Measurements from ENCODE around the gene ITGB2.

The ITGB2 gene

GRCh38 chr21:44867999-44868700, 52.5 kb downstream of the ITGB2 start:
- no peak for DNase-seq (ENCODE audit: low read depth)

GRCh38 chr21:44867464-44867863, 53.2 kb downstream of the ITGB2 start:
- DNase-seq (ENCODE audit: low read depth), result no peak

- no peak for DNase-seq (ENCODE audit: low read depth)
Measured at GRCh38 chr21:44866780-44867179, 53.9 kb downstream of the ITGB2 start.

- DNase-seq (ENCODE audit: low read depth), result no peak
Measured at GRCh38 chr21:44865561-44866280, 55.0 kb downstream of the ITGB2 start.

DNA sequence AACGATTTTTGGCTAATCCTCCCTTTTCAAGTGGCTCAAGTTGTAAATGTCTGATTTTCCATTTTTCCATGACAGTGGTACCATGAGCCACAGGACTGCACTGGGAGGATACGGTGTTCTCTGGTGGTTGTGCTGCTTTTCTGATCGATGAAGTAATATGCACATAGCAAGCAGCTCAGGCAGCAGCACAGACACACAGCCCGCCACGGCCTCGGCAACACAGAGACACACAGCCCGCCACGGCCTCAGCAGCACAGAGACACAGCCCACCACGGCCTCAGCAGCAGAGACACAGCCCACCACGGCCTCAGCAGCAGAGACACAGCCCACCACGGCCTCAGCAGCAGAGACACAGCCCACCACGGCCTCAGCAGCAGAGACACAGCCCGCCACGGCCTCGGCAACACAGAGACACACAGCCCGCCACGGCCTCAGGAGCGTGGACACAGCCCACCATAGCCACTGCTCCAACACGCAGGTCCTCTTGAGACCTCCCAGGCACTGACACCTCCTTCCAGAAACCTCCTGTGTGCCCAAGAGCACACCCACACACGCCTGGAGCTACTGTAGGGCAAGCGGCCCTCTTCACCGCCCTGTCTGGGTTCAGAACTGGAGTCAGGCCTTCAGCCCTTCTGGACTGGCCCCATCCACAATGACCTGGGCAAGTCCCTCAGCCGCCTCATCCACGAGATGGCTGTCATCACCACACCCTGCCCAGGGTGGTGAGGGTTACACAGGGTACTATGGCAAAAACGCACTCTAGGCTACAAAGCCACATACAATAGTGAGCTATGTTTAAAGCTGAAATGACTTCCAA, 57.6 kb downstream of the ITGB2 start:
- DNase-seq (ENCODE audit: low read depth), result no peak

GRCh38 chr21:44858791-44859190, 61.9 kb downstream of the ITGB2 start:
- DNase-seq (ENCODE audit: low read depth), result no peak

GRCh38 chr21:44858291-44858690, 62.4 kb downstream of the ITGB2 start:
- DNase-seq (ENCODE audit: low read depth), result no peak

GRCh38 chr21:44857127-44857892, 63.4 kb downstream of the ITGB2 start:
- DNase-seq (ENCODE audit: low read depth), result no peak

DNA sequence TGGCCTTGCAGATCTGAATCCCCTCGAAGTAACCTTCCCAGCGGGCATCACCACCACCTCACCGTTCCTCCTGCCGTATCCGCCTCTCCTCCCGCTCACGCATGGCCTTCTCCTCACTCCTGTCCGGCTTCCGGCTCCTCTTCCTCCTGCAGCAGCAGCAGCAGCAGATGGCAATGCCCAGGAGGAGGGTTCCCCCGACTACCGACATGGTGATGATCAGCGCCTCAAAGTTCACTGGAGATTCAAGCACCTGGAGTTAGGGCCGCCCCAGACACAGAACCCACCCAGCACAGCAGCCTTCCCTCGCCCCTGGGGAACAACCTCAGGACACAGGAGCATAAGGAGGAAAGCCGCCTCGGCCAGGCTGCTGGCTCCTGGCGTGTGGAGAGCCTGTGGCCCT, 64.6 kb downstream of the ITGB2 start:
- no peak for DNase-seq (ENCODE audit: low read depth)

DNA sequence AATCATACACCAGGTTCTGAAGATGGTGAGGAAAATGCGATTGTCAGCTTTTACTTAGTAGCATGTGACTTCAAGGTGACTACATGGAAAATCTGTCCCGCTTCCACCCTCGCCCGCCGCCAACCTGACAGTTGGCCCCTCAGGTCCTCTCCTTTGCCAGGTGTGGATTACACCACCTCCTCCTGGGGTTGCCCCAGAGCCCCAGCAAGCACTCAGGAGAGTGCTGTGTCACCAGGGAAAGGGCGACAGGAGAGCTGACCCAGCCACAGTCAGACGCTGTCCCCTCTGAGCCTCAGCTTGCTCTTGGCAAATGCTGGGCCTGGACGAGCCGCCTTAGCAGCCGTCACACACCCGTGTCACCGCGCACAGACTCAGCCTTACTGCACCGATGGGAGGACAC, 65.1 kb downstream of the ITGB2 start:
- DNase-seq (ENCODE audit: low read depth), result no peak

GRCh38 chr21:44854664-44855446, 65.8 kb downstream of the ITGB2 start:
- no peak for DNase-seq (ENCODE audit: low read depth)

DNA sequence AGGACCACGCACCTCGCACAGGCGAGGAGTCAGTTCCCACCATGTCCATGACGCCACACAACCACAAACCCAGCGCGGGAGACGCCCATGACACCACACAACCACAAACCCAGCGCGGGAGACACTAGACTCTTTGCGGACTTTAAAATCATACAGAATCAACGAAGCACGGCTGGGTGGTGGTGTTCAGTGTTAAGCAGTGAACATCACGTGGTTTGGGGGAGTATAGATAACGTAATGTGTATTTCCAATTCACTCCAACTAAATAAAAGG, 66.4 kb downstream of the ITGB2 start:
- DNase-seq (ENCODE audit: low read depth), result no peak

DNA sequence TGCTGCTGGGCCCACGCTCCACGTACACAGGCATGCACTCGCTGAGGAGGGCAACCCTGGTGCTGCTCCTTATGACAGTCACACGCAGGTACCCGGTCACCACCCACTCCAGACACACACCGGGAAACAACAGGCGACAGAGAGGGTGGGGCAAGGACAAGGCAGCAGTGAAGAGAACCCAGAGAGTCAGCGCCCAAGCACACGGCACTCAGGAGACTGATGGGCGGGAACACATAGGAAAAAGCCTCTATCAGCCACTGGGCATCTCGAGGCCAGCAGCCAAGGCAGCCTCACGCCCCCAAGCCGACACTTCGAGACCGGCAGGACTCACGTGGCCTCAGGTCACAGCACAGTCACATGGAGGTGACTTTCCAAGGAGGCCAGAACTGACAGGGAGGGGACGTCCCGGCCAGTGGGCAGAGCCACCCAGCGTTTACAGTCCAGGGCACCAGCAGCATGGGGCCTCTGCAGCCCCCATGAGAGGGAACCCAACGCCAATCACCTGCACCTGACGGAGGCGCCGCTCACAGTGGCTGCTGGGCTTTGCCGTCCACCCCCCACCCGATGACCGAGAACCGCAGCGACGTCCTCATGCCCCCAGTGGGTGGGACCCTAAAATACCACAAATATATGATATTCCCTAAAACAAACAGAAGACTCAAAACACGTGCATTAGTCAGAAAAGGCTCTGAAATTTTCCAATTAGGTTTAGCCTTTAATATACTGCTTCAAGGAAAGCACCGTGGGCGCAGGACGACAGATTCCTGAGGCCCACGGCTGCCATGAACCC, 66.9 kb downstream of the ITGB2 start:
- no peak for DNase-seq (ENCODE audit: low read depth)

GRCh38 chr21:44850905-44851657, 69.6 kb downstream of the ITGB2 start:
- DNase-seq (ENCODE audit: low read depth), result no peak

DNA sequence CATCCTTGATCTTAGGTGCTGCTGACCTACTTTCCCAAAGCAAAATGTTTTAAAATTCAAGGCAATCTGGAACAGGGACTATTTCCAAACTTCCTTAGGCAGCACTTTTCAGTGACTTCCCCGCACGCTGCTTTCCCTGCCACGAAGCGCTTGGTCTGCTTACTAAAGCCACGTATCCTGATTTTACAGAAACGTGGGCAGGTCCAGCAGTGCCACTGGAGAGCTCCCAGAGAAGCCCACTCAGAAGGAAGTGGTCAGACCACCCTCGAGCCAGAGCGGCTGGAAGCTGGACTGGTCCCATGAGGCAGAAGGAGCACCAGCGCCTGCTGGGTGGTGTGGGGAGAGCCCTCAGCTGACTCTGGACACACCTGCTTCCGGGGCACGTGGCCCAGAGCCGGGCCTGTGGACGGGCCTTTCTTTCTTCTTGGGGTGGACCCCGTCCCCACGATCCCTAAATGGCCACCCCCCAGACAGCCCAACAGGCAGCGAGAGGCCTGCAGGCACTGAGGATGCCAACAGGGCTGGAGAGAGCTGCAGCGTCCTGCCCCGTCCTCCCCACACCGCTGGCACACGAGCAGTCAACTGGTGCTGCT, 70.4 kb downstream of the ITGB2 start:
- no peak for DNase-seq (ENCODE audit: low read depth)

GRCh38 chr21:44849616-44850130, 71.0 kb downstream of the ITGB2 start:
- DNase-seq (ENCODE audit: low read depth), result no peak

DNA sequence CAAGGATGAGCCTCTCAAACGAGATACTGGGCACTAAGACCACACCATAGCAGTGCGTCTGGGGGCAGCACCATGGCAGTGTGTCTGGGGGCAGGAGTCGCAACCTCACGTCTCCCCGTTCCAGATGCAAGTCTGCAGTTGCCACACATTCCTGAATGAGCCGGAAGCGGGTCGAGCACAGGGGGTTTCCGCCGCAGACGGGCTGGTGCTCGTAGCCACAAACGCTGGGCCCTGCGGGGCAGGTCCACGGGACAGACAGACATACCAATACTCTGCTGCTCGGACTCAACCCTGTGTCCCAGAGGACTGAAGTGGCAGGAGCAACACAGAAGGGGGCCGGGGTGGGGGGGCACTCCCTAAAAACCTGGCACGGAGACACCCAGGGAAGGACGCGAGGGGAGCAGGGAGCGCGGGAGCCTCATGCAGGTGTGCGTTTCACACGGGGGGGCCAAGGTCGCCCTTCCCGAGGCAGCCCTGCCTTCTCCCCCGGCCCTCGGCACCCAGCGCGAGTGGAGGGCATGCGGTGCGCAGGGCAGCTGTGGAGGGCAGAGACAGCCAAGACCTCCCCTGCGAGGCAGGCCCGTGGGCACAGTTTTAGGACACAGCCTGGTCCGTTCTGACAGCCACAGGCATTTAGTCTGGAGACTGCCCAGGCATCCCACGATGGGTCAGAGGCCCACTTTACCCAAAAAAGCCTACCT, 71.7 kb downstream of the ITGB2 start:
- DNase-seq (ENCODE audit: low read depth), result no peak

- no peak for DNase-seq (ENCODE audit: low read depth)
Measured at GRCh38 chr21:44847261-44848056, 73.2 kb downstream of the ITGB2 start.

All from activated gamma-delta T cell treated with anti-CD3 and anti-CD28 coated beads, Interleukin-2, amount 50 U/mL, for 16 hours (primary cell).